ENCODE data around the gene ADGRD2. TPM values are rescaled to one million over a fixed set of nuclear protein-coding genes. Genes with fewer than 3 reads are reported as not detected.

Gene ADGRD2
- total and polyA plus RNA-seq, 9 donors = not detected

- H3K27ac ChIP-seq = no peak overlapping the region
- TF ChIP-seq CTCF (IDR thresholded peaks at IDR 0.05) (no peak), EP300 (IDR thresholded peaks at IDR 0.05) (no peak), POLR2A (IDR thresholded peaks at IDR 0.05) (no peak)
- 69 to 74% (median 74%) methylated on average over 28 of the region's 28 CpGs for WGBS, 3 donors
- H3K4me3 ChIP-seq = no peak overlapping the region
- no peak for DNase-seq
- H3K4me1 ChIP-seq (ENCODE audit: insufficient read depth) = no peaks in the 10 kb centered on the region
- no peaks in the 10 kb centered on the region for H3K36me3 ChIP-seq
- no peaks in the 10 kb centered on the region for H3K27me3 ChIP-seq
- H3K9me3 ChIP-seq = no peaks in the 10 kb centered on the region
- intact Hi-C loops (cut with DNase I) = no loop called here
These were observed 21.3 kb upstream of the ADGRD2 start for GRCh38 chr9:124428751-124429529.

DNA sequence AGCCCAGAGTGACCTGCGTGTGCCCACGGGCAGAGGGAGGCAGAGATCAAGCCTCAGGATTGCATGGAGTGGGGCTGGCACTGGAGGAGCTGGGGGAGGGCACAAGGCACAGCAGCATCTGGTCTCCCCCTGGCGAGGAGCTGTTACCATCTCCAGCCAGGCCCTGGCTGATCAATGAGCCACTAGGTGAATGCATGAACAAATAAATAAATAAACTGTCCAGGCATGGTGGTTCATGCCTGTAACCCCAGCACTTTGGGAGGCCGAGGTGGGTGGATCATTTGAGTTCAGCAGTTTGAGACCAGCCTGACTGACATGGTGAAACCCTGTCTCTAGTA, 20.8 kb upstream of the ADGRD2 start:
- Histone ChIP-seq H3K9me3 (no peaks in the 10 kb centered on the region), H3K27ac (no peak overlapping the region), H3K4me3 (no peak overlapping the region), H3K4me1 (ENCODE audit: insufficient read depth) (no peaks in the 10 kb centered on the region), H3K27me3 (no peaks in the 10 kb centered on the region), H3K36me3 (no peaks in the 10 kb centered on the region)
- intact Hi-C loops (cut with DNase I) = no loop called here
- WGBS, 3 donors = 75 to 82% (median 80%) methylated on average over 4 of the region's 4 CpGs
- TF ChIP-seq POLR2A (IDR thresholded peaks at IDR 0.05) (no peak), EP300 (IDR thresholded peaks at IDR 0.05) (no peak), CTCF (IDR thresholded peaks at IDR 0.05) (no peak)
- no peak for DNase-seq

- H3K9me3 ChIP-seq = peaks cover 0 to 7% of the 10 kb centered on the region in 2 donors
- no peaks in the 10 kb centered on the region for H3K36me3 ChIP-seq
- no peak for TF ChIP-seq EP300 (IDR thresholded peaks at IDR 0.05)
- no peak for TF ChIP-seq POLR2A (IDR thresholded peaks at IDR 0.05)
- no peak overlapping the region for H3K27ac ChIP-seq
- H3K27me3 ChIP-seq = no peaks in the 10 kb centered on the region
- DNase-seq = no peak
- H3K4me1 ChIP-seq (ENCODE audit: insufficient read depth) = no peaks in the 10 kb centered on the region
- intact Hi-C loops (cut with DNase I) = no loop called here
- H3K4me3 ChIP-seq = no peak overlapping the region
These were observed 13.9 kb upstream of the ADGRD2 start for GRCh38 chr9:124436320-124436719.

DNA sequence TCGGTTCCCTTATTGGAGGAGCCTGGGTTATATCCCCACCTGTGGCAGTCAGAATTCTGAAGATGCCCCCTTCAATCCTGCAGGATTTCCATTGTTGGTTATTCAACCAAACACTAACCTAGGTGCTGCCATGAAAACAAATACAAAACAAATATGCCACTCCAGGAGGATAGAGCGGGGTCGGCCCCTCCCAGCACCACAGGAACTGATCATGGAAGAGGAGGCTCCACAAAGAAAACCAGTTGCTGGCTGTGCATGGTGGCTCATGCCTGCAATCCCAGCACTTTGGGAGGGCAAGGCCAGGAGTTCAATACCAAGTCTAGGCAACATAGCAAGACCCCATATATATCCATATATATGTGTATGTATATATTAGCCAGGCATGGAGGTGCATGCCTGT, 13.2 kb upstream of the ADGRD2 start:
- intact Hi-C loops (cut with DNase I) = no loop called here
- no peak overlapping the region for H3K4me3 ChIP-seq
- no peak for TF ChIP-seq POLR2A (IDR thresholded peaks at IDR 0.05)
- no peak for TF ChIP-seq CTCF (IDR thresholded peaks at IDR 0.05)
- TF ChIP-seq EP300 (IDR thresholded peaks at IDR 0.05) = no peak
- peaks cover 0 to 7% of the 10 kb centered on the region in 2 donors for H3K9me3 ChIP-seq
- WGBS, 3 donors = 94 to 98% (median 95%) methylated on average over 3 of the region's 3 CpGs
- no peaks in the 10 kb centered on the region for H3K27me3 ChIP-seq
- H3K4me1 ChIP-seq (ENCODE audit: insufficient read depth) = no peaks in the 10 kb centered on the region
- H3K27ac ChIP-seq = no peak overlapping the region
- DNase-seq = no peak
- H3K36me3 ChIP-seq = no peaks in the 10 kb centered on the region

GRCh38 chr9:124438091-124438490, 12.2 kb upstream of the ADGRD2 start:
- no peaks in the 10 kb centered on the region for H3K27me3 ChIP-seq
- no peak for TF ChIP-seq POLR2A (IDR thresholded peaks at IDR 0.05)
- TF ChIP-seq EP300 (IDR thresholded peaks at IDR 0.05) = no peak
- no peak for TF ChIP-seq CTCF (IDR thresholded peaks at IDR 0.05)
- intact Hi-C loops (cut with DNase I) = no loop called here
- no peak for DNase-seq
- 79 to 82% (median 81%) methylated on average over 9 of the region's 9 CpGs for WGBS, 3 donors
- H3K36me3 ChIP-seq = no peaks in the 10 kb centered on the region
- H3K9me3 ChIP-seq = peaks cover 0 to 7% of the 10 kb centered on the region in 2 donors
- H3K4me3 ChIP-seq = no peak overlapping the region
- H3K27ac ChIP-seq = no peak overlapping the region
- H3K4me1 ChIP-seq (ENCODE audit: insufficient read depth) = no peaks in the 10 kb centered on the region
